Esophagus muscularis mucosa (tissue), 4 donors: Measurements from ENCODE around the gene SAE1. TPM values are rescaled to one million over a fixed set of nuclear protein-coding genes. Genes with fewer than 3 reads are reported as not detected.

Experiments used
- DNase-seq: peaks from one replicate; pipeline ENCODE4 v3.0.0-alpha.2; 2017; ENCODE audit errors: extremely low spot score
- H3K27ac ChIP-seq, 4 donors: fragments of 200-600 bp; sonication (generic); replicated peaks in 1 of 4; 1 replicate in 3 of 4; 2 replicates in 1 of 4; pipeline ENCODE4 v1.5.1; 2016 to 2019; ENCODE audit warnings: mild to moderate bottlenecking in 1 of 4
- H3K27me3 ChIP-seq, 4 donors: fragments of 200-600 bp; sonication (generic); one replicate each; pipeline versions ENCODE4 v1.5.1 to v1.6.0; 2016 to 2019
- H3K36me3 ChIP-seq, 4 donors: fragments of 200-600 bp; sonication (generic); one replicate each; pipeline ENCODE4 v1.5.1; 2016 to 2019
- H3K4me1 ChIP-seq, 4 donors: fragments of 200-600 bp; sonication (generic); one replicate each; pipeline ENCODE4 v1.5.1; 2016 to 2019
- H3K4me3 ChIP-seq, 4 donors: fragments of 200-600 bp; sonication (generic); 1 replicate in 2 of 4; 2 replicates in 2 of 4; pipeline ENCODE4 v1.5.1; 2016 to 2019; ENCODE audit warnings: mild to moderate bottlenecking in 4 of 4, moderate library complexity in 1 of 4
- H3K9me3 ChIP-seq, 4 donors: fragments of 200-600 bp; sonication (generic); 1 replicate in 3 of 4; 2 replicates in 1 of 4; pipeline ENCODE4 v1.5.1; 2016 to 2019
- EP300 ChIP-seq: sonication (generic); formaldehyde crosslinking; IDR thresholded peaks from one replicate; pipeline ENCODE4 v1.6.1; 2017; ENCODE audit warnings: antibody characterized with exemption
- POLR2A ChIP-seq: fragments of 450-650 bp; IDR thresholded peaks from one replicate; pipeline ENCODE4 v1.6.1; 2017; ENCODE audit warnings: antibody characterized with exemption, moderate library complexity, mild to moderate bottlenecking, low read depth
- POLR2AphosphoS5 ChIP-seq, 2 donors: sonication (generic); formaldehyde crosslinking; IDR thresholded peaks; one replicate each; pipeline ENCODE4 v1.6.1; 2017; ENCODE audit warnings: antibody characterized with exemption in 2 of 2
- WGBS: methylation state at CpG from one replicate; pipeline ENCODE4 v1.1.5; 2018; 5-methylcytosine and 5-hydroxymethylcytosine counted together
- intact Hi-C: fragments of 100-400 bp; cut with DNase I; formaldehyde crosslinking; loops from one replicate; pipeline ENCODE4 v1.15.1; 2023
- total RNA-seq, 4 donors: library from RNA; depleted of rRNA; stranded (reverse); fragments of >200 nt; gene quantifications; one replicate each; pipeline versions ENCODE4 v1.1.0 to v1.2.1, GENCODE V29; 2016
- TF ChIP-seq, protein P1 (sequence below), 3 experiments: fragments of 200-600 bp in 2 of 3; fragments of 450-650 bp in 1 of 3; sonication (generic) in 2 of 3; IDR thresholded peaks; one replicate each; pipeline ENCODE4 v1.5.1; 2017 to 2019; ENCODE audit warnings: antibody characterized with exemption in 3 of 3, mild to moderate bottlenecking in 2 of 3, moderate library complexity in 1 of 3

SAE1 gene
- total RNA-seq, 4 donors from 2014 or later, result 130 to 143 (median 136) TPM

GRCh38 chr19:47157431-47158321 lies 27.0 kb downstream of the SAE1 start:
- intact Hi-C loops, result no loop called here
- H3K27me3 ChIP-seq, result no peaks in the 10 kb centered on the region
- TF ChIP-seq POLR2AphosphoS5 (IDR thresholded peaks at IDR 0.05) (peak; percentile 33 to 61), EP300 (no peak)
- TF ChIP-seq, protein P1, sequence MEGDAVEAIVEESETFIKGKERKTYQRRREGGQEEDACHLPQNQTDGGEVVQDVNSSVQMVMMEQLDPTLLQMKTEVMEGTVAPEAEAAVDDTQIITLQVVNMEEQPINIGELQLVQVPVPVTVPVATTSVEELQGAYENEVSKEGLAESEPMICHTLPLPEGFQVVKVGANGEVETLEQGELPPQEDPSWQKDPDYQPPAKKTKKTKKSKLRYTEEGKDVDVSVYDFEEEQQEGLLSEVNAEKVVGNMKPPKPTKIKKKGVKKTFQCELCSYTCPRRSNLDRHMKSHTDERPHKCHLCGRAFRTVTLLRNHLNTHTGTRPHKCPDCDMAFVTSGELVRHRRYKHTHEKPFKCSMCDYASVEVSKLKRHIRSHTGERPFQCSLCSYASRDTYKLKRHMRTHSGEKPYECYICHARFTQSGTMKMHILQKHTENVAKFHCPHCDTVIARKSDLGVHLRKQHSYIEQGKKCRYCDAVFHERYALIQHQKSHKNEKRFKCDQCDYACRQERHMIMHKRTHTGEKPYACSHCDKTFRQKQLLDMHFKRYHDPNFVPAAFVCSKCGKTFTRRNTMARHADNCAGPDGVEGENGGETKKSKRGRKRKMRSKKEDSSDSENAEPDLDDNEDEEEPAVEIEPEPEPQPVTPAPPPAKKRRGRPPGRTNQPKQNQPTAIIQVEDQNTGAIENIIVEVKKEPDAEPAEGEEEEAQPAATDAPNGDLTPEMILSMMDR (IDR thresholded peaks at IDR 0.05), result peak in 1 of 3 experiments; percentile 27
- no peaks in the 10 kb centered on the region for H3K9me3 ChIP-seq
- peaks cover 44 to 96% (median 83%) of the 10 kb centered on the region in 4 donors for H3K4me1 ChIP-seq
- peak overlapping the region; percentile 81 to 90 (median 85) for H3K27ac ChIP-seq
- peaks cover 0 to 45% (median 24%) of the 10 kb centered on the region in 4 donors for H3K36me3 ChIP-seq
- WGBS, result 27% methylated on average over 10 of the region's 10 CpGs
- no peak for DNase-seq
- H3K4me3 ChIP-seq, result peak overlapping the region in 1 of 4 donors; percentile 24

GRCh38 chr19:47158367-47158791 lies 27.7 kb downstream of the SAE1 start:
- H3K4me3 ChIP-seq, result peak overlapping the region in 2 of 4 donors; percentile 7 to 24
- H3K27ac ChIP-seq, result peak overlapping the region; percentile 81 to 90 (median 85)
- peaks cover 0 to 40% (median 21%) of the 10 kb centered on the region in 4 donors for H3K36me3 ChIP-seq
- intact Hi-C loops, result no loop called here
- 40% methylated on average over 8 of the region's 8 CpGs for WGBS
- DNase-seq, result no peak
- H3K27me3 ChIP-seq, result no peaks in the 10 kb centered on the region
- H3K9me3 ChIP-seq, result no peaks in the 10 kb centered on the region
- H3K4me1 ChIP-seq, result peaks cover 45 to 93% (median 81%) of the 10 kb centered on the region in 4 donors
- TF ChIP-seq, protein P1 (IDR thresholded peaks at IDR 0.05), result no peak
- peak in 1 of 2 donors; percentile 32 for TF ChIP-seq POLR2AphosphoS5 (IDR thresholded peaks at IDR 0.05)

DNA sequence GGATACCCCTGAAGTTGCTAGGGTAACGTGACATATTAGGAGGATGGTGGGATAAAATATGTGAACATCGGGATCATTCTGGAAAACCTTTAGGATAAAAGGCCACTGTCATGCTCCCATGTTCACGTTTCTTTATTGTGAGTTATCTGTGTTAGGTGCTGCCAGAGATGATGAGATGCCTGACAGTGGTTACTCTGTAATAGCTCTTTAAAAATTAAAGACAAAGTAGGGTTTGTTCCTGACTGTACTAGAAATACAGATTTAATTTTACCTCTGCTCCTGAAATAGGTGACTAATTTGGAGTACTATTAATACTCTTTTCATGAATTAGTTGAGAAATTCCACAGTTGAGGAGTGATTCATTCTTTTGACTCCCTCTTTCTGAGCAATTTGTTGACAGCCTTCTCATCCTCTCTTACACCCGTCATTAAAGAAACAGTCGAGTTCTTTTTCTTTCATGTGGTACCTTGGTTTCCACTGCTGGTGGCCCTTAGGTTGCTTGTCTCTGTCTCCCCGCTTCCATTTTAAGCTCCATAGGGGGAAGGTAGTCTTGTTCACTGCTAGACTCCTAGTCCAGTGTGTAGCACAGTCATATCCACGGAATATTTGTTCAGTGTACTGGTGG lies 28.4 kb downstream of the SAE1 start:
- DNase-seq, result no peak
- intact Hi-C loops, result no loop called here
- TF ChIP-seq EP300 (no peak), POLR2AphosphoS5 (IDR thresholded peaks at IDR 0.05) (no peak), POLR2A (no peak)
- TF ChIP-seq, protein P1 (IDR thresholded peaks at IDR 0.05), result no peak
- H3K4me3 ChIP-seq, result peak overlapping the region in 1 of 4 donors; percentile 24
- H3K4me1 ChIP-seq, result peaks cover 45 to 87% (median 75%) of the 10 kb centered on the region in 4 donors
- peaks cover 0 to 33% (median 18%) of the 10 kb centered on the region in 4 donors for H3K36me3 ChIP-seq
- 67% methylated on average over 7 of the region's 7 CpGs for WGBS
- H3K27ac ChIP-seq, result peak overlapping the region; percentile 81 to 90 (median 85)
- no peaks in the 10 kb centered on the region for H3K9me3 ChIP-seq
- no peaks in the 10 kb centered on the region for H3K27me3 ChIP-seq

DNA sequence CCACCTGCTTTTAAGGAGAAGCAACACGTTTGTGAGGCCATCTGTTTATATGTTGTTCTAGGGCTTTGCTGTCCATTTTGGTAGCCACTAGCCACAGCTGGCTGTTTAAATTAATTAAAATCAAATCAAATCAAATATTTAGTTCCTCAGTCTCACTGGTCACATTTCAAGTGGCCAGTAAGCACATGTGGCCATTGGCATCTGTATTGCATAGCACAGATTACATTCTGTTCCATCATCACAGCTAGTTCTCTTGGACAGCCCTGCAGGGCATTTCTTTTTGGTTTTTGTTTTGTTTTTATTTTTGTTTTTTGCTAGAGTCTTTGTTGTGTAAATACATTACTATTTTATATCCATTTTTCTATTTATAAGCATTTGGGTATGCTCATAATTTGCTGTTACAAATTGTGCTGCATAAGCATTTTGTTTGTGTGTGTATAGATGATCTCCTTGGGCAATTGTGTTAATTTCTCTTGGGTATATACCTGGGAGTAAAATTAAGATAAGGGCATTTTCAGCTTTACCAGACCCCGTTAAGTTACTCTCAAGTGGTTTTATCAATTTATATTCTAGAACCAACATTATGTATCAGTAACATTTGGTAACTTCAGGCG lies 31.3 kb downstream of the SAE1 start:
- Histone ChIP-seq H3K4me1 (peaks cover 32 to 57% (median 46%) of the 10 kb centered on the region in 4 donors), H3K4me3 (no peak overlapping the region), H3K9me3 (no peaks in the 10 kb centered on the region), H3K36me3 (peaks cover 0 to 25% (median 11%) of the 10 kb centered on the region in 4 donors), H3K27me3 (no peaks in the 10 kb centered on the region), H3K27ac (peak overlapping the region; percentile 7 to 60 (median 34))
- intact Hi-C loops, result no loop called here
- 57% methylated on average over 3 of the region's 3 CpGs for WGBS
- no peak for TF ChIP-seq POLR2AphosphoS5 (IDR thresholded peaks at IDR 0.05)
- no peak for DNase-seq

- no peak overlapping the region for H3K4me3 ChIP-seq
- peaks cover 0 to 3% (median 0%) of the 10 kb centered on the region in 4 donors for H3K4me1 ChIP-seq
- no peaks in the 10 kb centered on the region for H3K9me3 ChIP-seq
- no peaks in the 10 kb centered on the region for H3K27me3 ChIP-seq
- intact Hi-C loops, result no loop called here
- H3K27ac ChIP-seq, result no peak overlapping the region
- WGBS, result 86% methylated on average over 7 of the region's 7 CpGs
- DNase-seq, result no peak
- H3K36me3 ChIP-seq, result peaks cover 40 to 62% (median 55%) of the 10 kb centered on the region in 4 donors
- TF ChIP-seq POLR2AphosphoS5 (IDR thresholded peaks at IDR 0.05) (no peak), EP300 (no peak), POLR2A (no peak)
- TF ChIP-seq, protein P1 (IDR thresholded peaks at IDR 0.05), result no peak
Measured at GRCh38 chr19:47168065-47168464, 37.4 kb downstream of the SAE1 start.
